Neural cell (in vitro differentiated cells): ENCODE measurements around the gene SIGLEC15. TPM values are rescaled to one million over a fixed set of nuclear protein-coding genes. Genes with fewer than 3 reads are reported as not detected.
"Not testable (repeated sequence)": the region's sequence is repeated elsewhere in the genome, so short reads cannot be mapped to it uniquely, and the experiment has no call there.

ENCODE experiments used
- H2AFZ ChIP-seq: fragments of 200-600, 300-800 bp; sonication (generic), shearing (Covaris generic); 2 replicates; pipeline ENCODE4 v1.6.0; 2014; ENCODE audit warnings: low read depth, mild to moderate bottlenecking, antibody characterized with exemption, low read length, moderate library complexity
- H3F3A ChIP-seq: fragments of 200-600 bp; shearing (Covaris generic); 2 replicates; pipeline ENCODE4 v1.6.1; 2016; ENCODE audit warnings: mild to moderate bottlenecking, moderate library complexity, mixed read lengths, antibody characterized with exemption, low read length; ENCODE audit not compliant: insufficient read depth, poor library complexity, severe bottlenecking
- H3K27ac ChIP-seq: fragments of 200-600, 300-800 bp; sonication (generic), shearing (Covaris generic); 2 replicates; pipeline ENCODE4 v1.5.1; 2014; ENCODE audit warnings: mild to moderate bottlenecking, low read length, moderate library complexity
- H3K27me3 ChIP-seq: fragments of 300-800, 200-600 bp; sonication (generic), shearing (Covaris generic); 2 replicates; pipeline ENCODE4 v1.6.0; 2014; ENCODE audit warnings: mild to moderate bottlenecking, low read depth, low read length, moderate library complexity; ENCODE audit not compliant: insufficient read depth
- H3K36me3 ChIP-seq: fragments of 300-800, 200-600 bp; sonication (generic), shearing (Covaris generic); 2 replicates; pipeline ENCODE4 v1.5.1; 2014; ENCODE audit warnings: mild to moderate bottlenecking, antibody characterized with exemption, low read length, moderate library complexity; ENCODE audit not compliant: insufficient read depth
- H3K4me2 ChIP-seq: fragments of 300-800, 200-600 bp; sonication (generic), shearing (Covaris generic); 2 replicates; pipeline ENCODE4 v1.6.0; 2014; ENCODE audit warnings: mild to moderate bottlenecking, low read length
- H3K4me3 ChIP-seq: fragments of 300-800, 200-600 bp; sonication (generic), shearing (Covaris generic); 2 replicates; pipeline ENCODE4 v1.5.1; 2014; ENCODE audit warnings: mild to moderate bottlenecking, low read length, moderate library complexity
- H3K79me2 ChIP-seq: fragments of 200-600 bp; shearing (Covaris generic); replicated peaks from 2 replicates; pipeline ENCODE4 v1.6.0; 2014; ENCODE audit warnings: mild to moderate bottlenecking, low read length, moderate library complexity; ENCODE audit not compliant: insufficient read depth
- H3K9ac ChIP-seq: fragments of 300-800, 200-600 bp; sonication (generic), shearing (Covaris generic); 2 replicates; pipeline ENCODE4 v1.6.1; 2016; ENCODE audit warnings: mild to moderate bottlenecking, low read length, mixed read lengths
- H3K9me2 ChIP-seq: fragments of 200-600 bp; shearing (Covaris generic); 2 replicates; pipeline ENCODE4 v1.6.1; 2016; ENCODE audit warnings: mild to moderate bottlenecking, low read length, mixed read lengths; ENCODE audit not compliant: insufficient read depth
- H3K9me3 ChIP-seq: fragments of 200-600, 300-800 bp; sonication (generic), shearing (Covaris generic); 2 replicates; pipeline ENCODE4 v1.6.1; 2016; ENCODE audit warnings: mild to moderate bottlenecking, mixed run types, low read length, moderate library complexity, mixed read lengths
- H4K20me1 ChIP-seq: fragments of 200-600 bp; shearing (Covaris generic); 2 replicates; pipeline ENCODE4 v1.6.1; 2016; ENCODE audit warnings: mild to moderate bottlenecking, mixed run types; ENCODE audit not compliant: insufficient read depth
- EP300 ChIP-seq: fragments of 450-650 bp; conservative IDR thresholded peaks from 2 replicates; pipeline ENCODE4 v1.6.1; 2014; ENCODE audit warnings: antibody characterized with exemption, mild to moderate bottlenecking, moderate library complexity; ENCODE audit not compliant: poor library complexity, severe bottlenecking
- EZH2 ChIP-seq: fragments of 200-600, 300-800 bp; shearing (Covaris generic), sonication (generic); IDR thresholded peaks from 2 replicates; pipeline ENCODE4 v1.6.1; 2014; ENCODE audit warnings: antibody characterized with exemption, low read length, borderline replicate concordance, mild to moderate bottlenecking; ENCODE audit not compliant: insufficient read depth, poor library complexity, severe bottlenecking
- MXI1 ChIP-seq: fragments of 450-650 bp; conservative IDR thresholded peaks from 2 replicates; pipeline ENCODE4 v1.6.1; 2014; ENCODE audit warnings: antibody characterized with exemption, mild to moderate bottlenecking; ENCODE audit not compliant: poor library complexity, severe bottlenecking
- POLR2AphosphoS5 ChIP-seq: IDR thresholded peaks from 2 replicates; pipeline ENCODE4 v1.6.1; 2012
- RAD21 ChIP-seq: fragments of 450-650 bp; conservative IDR thresholded peaks from 2 replicates; pipeline ENCODE4 v1.6.1; 2014; ENCODE audit warnings: antibody characterized with exemption, mild to moderate bottlenecking, moderate library complexity
- SMC3 ChIP-seq: fragments of 450-650 bp; conservative IDR thresholded peaks from 2 replicates; pipeline ENCODE4 v1.6.1; 2014; ENCODE audit warnings: antibody characterized with exemption, mild to moderate bottlenecking, moderate library complexity; ENCODE audit not compliant: poor library complexity
- TAF1 ChIP-seq: IDR thresholded peaks from 2 replicates; pipeline ENCODE4 v1.6.1; 2012; ENCODE audit warnings: low read depth
- polyA plus RNA-seq: library from polyadenylated mRNA; depleted of rRNA; stranded (reverse); fragments of >200 nt; gene quantifications from 2 replicates; pipeline ENCODE4 v1.2.3, GENCODE V29; 2014
- TF ChIP-seq, protein P1 (sequence below): IDR thresholded peaks from 2 replicates; pipeline ENCODE4 v1.6.1; 2012; ENCODE audit warnings: borderline replicate concordance
- TF ChIP-seq, protein P2 (sequence below): fragments of 450-650 bp; IDR thresholded peaks from 2 replicates; pipeline ENCODE4 v1.5.1; 2014; ENCODE audit warnings: antibody characterized with exemption, mild to moderate bottlenecking, moderate library complexity; ENCODE audit not compliant: poor library complexity, severe bottlenecking

SIGLEC15 gene
- polyA plus RNA-seq, 1 donor from 2014 or later, result not detected

DNA sequence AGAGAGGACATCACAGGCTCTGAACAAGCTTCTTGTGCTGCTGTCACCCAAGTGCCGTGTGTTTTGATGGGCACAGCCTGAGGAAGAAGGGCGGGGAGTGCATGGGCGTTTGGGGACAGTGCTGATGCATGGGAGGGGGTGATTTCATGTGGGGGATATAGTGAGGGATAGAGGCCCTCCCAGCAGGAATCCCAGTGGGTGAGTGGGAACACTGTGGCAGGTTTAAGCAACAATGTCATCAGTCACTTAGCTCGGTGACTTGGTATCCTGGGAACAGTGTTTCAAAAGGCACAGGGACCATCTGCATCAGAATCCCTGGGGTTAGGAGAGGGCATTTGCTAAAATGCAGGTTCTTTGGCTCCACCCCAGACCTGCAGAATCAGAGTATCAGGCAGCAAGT is 609 bp downstream of the SIGLEC15 start:
- Histone ChIP-seq H3K9me3 (no peaks in the 10 kb centered on the region), H3K4me2 (no peak overlapping the region), H3K4me3 (no peak overlapping the region), H3K9ac (no peak overlapping the region), H3F3A (no peaks in the 10 kb centered on the region), H4K20me1 (no peaks in the 10 kb centered on the region), H3K79me2 (no peaks in the 10 kb centered on the region), H3K27ac (no peak overlapping the region), H3K36me3 (no peaks in the 10 kb centered on the region), H3K27me3 (no peaks in the 10 kb centered on the region), H2AFZ (no peak overlapping the region), H3K9me2 (no peaks in the 10 kb centered on the region)
- TF ChIP-seq RAD21, result no peak
- TF ChIP-seq SMC3, result no peak
- TF ChIP-seq, protein P1, sequence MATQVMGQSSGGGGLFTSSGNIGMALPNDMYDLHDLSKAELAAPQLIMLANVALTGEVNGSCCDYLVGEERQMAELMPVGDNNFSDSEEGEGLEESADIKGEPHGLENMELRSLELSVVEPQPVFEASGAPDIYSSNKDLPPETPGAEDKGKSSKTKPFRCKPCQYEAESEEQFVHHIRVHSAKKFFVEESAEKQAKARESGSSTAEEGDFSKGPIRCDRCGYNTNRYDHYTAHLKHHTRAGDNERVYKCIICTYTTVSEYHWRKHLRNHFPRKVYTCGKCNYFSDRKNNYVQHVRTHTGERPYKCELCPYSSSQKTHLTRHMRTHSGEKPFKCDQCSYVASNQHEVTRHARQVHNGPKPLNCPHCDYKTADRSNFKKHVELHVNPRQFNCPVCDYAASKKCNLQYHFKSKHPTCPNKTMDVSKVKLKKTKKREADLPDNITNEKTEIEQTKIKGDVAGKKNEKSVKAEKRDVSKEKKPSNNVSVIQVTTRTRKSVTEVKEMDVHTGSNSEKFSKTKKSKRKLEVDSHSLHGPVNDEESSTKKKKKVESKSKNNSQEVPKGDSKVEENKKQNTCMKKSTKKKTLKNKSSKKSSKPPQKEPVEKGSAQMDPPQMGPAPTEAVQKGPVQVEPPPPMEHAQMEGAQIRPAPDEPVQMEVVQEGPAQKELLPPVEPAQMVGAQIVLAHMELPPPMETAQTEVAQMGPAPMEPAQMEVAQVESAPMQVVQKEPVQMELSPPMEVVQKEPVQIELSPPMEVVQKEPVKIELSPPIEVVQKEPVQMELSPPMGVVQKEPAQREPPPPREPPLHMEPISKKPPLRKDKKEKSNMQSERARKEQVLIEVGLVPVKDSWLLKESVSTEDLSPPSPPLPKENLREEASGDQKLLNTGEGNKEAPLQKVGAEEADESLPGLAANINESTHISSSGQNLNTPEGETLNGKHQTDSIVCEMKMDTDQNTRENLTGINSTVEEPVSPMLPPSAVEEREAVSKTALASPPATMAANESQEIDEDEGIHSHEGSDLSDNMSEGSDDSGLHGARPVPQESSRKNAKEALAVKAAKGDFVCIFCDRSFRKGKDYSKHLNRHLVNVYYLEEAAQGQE, result no peak
- TF ChIP-seq POLR2AphosphoS5, result no peak
- no peak for TF ChIP-seq TAF1
- no peak for TF ChIP-seq EP300
- TF ChIP-seq, protein P2, sequence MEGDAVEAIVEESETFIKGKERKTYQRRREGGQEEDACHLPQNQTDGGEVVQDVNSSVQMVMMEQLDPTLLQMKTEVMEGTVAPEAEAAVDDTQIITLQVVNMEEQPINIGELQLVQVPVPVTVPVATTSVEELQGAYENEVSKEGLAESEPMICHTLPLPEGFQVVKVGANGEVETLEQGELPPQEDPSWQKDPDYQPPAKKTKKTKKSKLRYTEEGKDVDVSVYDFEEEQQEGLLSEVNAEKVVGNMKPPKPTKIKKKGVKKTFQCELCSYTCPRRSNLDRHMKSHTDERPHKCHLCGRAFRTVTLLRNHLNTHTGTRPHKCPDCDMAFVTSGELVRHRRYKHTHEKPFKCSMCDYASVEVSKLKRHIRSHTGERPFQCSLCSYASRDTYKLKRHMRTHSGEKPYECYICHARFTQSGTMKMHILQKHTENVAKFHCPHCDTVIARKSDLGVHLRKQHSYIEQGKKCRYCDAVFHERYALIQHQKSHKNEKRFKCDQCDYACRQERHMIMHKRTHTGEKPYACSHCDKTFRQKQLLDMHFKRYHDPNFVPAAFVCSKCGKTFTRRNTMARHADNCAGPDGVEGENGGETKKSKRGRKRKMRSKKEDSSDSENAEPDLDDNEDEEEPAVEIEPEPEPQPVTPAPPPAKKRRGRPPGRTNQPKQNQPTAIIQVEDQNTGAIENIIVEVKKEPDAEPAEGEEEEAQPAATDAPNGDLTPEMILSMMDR, result no peak
- TF ChIP-seq EZH2, result no peak
- TF ChIP-seq MXI1, result no peak

DNA sequence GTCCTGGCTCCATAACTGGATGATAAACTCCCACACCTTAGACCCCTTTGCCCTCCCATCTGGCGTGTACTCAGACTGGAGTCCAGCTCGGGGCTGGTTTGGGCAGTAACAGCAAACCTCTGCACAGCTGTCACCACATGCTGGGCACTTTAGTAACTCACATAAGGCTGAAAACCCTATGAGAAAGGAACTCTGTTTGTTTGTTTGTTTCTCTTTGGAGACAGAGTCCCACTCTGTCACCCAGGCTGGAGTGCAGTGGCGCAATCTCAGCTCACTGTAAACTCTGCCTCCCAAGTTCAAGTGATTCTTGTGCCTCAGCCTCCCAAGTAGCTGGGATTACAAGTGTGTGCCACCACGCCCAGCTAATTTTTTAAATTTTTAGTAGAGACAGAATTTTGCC is 1.2 kb downstream of the SIGLEC15 start:
- H3K79me2 ChIP-seq, H3F3A ChIP-seq, H3K27ac ChIP-seq, H4K20me1 ChIP-seq, H3K36me3 ChIP-seq, H3K9me3 ChIP-seq, H3K9me2 ChIP-seq, H3K27me3 ChIP-seq, H2AFZ ChIP-seq, H3K4me2 ChIP-seq, H3K9ac ChIP-seq, H3K4me3 ChIP-seq: not testable (repeated sequence)
